ENCODE measurements around the gene PDE8A.

- TF ChIP-seq POLR2A (IDR thresholded peaks at IDR 0.05; ENCODE audit: low read depth, low read length) (no peak), CTCF (conservative IDR thresholded peaks at IDR 0.05; ENCODE audit: low read depth, low read length) (no peak), RFX5 (IDR thresholded peaks at IDR 0.05; ENCODE audit: low read depth, low read length) (no peak), USF2 (IDR thresholded peaks at IDR 0.05; ENCODE audit: low read depth, low read length) (no peak), RAD21 (IDR thresholded peaks at IDR 0.05; ENCODE audit: low read length) (no peak), SMC3 (IDR thresholded peaks at IDR 0.05; ENCODE audit: low read depth, low read length) (no peak), MXI1 (IDR thresholded peaks at IDR 0.05; ENCODE audit: borderline replicate concordance, low read depth, low read length) (no peak)
- TF ChIP-seq, protein P1, sequence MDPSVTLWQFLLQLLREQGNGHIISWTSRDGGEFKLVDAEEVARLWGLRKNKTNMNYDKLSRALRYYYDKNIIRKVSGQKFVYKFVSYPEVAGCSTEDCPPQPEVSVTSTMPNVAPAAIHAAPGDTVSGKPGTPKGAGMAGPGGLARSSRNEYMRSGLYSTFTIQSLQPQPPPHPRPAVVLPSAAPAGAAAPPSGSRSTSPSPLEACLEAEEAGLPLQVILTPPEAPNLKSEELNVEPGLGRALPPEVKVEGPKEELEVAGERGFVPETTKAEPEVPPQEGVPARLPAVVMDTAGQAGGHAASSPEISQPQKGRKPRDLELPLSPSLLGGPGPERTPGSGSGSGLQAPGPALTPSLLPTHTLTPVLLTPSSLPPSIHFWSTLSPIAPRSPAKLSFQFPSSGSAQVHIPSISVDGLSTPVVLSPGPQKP (IDR thresholded peaks at IDR 0.05; ENCODE audit: borderline replicate concordance, low read depth, low read length): no peak
Measured at GRCh38 chr15:85154061-85154460, 172.4 kb downstream of the PDE8A start.
